GM12801 (cell line): ENCODE measurements around the gene MIF4GD.

Experiments
- CTCF ChIP-seq: IDR thresholded peaks from one replicate; pipeline ENCODE4 v1.5.1; 2011; ENCODE audit warnings: control low read depth; ENCODE audit not compliant: insufficient read length; ENCODE audit errors: extremely low read depth

The MIF4GD gene

GRCh38 chr17:75267411-75268232 lies 3.4 kb downstream of the MIF4GD start:
- no peak for TF ChIP-seq CTCF

GRCh38 chr17:75267153-75267410 lies 3.9 kb downstream of the MIF4GD start:
- TF ChIP-seq CTCF, result no peak

GRCh38 chr17:75266316-75267152 lies 4.5 kb downstream of the MIF4GD start:
- TF ChIP-seq CTCF, result no peak

GRCh38 chr17:75265614-75266315 lies 5.3 kb downstream of the MIF4GD start:
- TF ChIP-seq CTCF, result no peak

DNA sequence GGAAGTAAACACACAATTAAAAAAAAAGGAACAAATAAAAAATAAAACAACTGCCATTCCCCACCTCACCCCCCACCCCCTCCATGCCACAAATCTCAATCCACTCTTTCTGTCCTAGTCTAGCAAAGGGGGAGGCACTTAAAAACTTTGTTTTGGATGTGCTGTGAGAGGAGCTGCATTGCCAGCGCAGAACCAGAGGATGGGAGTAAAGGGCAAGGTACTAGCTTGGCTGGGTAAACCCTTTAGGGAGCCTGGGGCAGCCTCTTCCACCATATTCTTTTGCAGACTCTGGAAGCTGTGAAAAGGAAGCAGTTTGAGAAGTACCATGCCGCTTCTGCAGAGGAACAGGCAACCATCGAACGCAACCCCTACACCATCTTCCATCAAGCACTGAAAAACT lies 8.0 kb downstream of the MIF4GD start:
- no peak for TF ChIP-seq CTCF

DNA sequence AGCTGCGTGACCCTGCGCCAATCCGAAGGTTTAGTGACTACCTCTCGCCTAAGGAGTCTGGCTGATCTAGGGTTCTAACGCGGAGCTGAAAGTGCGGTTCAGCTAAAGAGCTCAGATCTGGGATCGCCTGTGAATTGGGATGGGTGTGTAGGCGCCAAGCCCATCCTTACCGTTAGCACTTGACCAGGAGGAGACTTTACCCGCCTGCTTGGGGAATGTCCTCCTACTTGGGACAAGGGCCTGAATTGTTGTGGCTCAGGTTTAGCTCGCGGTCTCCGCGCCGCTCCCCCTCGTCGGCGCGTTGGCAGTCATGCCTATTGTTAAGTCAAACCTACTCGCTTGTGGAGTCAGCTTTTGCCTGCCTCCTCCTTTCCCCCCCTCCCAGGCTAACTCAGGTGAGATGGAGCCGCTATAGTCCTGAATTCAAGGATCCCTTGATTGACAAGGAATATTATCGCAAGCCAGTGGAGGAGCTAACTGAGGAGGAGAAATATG lies 8.9 kb downstream of the MIF4GD start:
- no peak for TF ChIP-seq CTCF
